SJCRH30 (cell line): ENCODE data around the gene ACOX2. TPM values are rescaled to one million over a fixed set of nuclear protein-coding genes. Genes with fewer than 3 reads are reported as not detected.

Experiments used
- DNase-seq, 2 experiments: peaks; one replicate each; pipeline ENCODE4 v3.0.0-alpha.2; 2015 to 2020
- H3K27ac ChIP-seq: fragments of 250-450 bp; sonication (Bioruptor Pico); 2 replicates; pipeline ENCODE4 v1.5.1; 2020; ENCODE audit warnings: mild to moderate bottlenecking, moderate library complexity
- H3K27me3 ChIP-seq: fragments of 250-450 bp; sonication (Bioruptor Pico); 2 replicates; pipeline ENCODE4 v1.5.1; 2020; ENCODE audit warnings: mild to moderate bottlenecking, moderate library complexity
- H3K36me3 ChIP-seq: fragments of 250-450 bp; sonication (Bioruptor Pico); 2 replicates; pipeline ENCODE4 v1.5.1; 2020; ENCODE audit warnings: mild to moderate bottlenecking, moderate library complexity
- H3K4me1 ChIP-seq: fragments of 250-450 bp; sonication (Bioruptor Pico); 2 replicates; pipeline ENCODE4 v1.5.1; 2020; ENCODE audit warnings: mild to moderate bottlenecking, moderate library complexity
- H3K4me3 ChIP-seq: fragments of 250-450 bp; sonication (Bioruptor Pico); 2 replicates; pipeline ENCODE4 v1.5.1; 2020; ENCODE audit warnings: mild to moderate bottlenecking, moderate library complexity
- H3K9me3 ChIP-seq: fragments of 250-450 bp; sonication (Bioruptor Pico); replicated peaks from 2 replicates; pipeline ENCODE4 v1.5.1; 2020; ENCODE audit warnings: mild to moderate bottlenecking, moderate library complexity
- total RNA-seq: library from RNA; depleted of rRNA; stranded (reverse); fragments of >200 nt; shearing (Covaris generic); gene quantifications from 2 replicates; pipeline ENCODE4 v1.2.3, GENCODE V29; 2014

Gene ACOX2
- total RNA-seq, 1 experiment from 2014 or later = 0.26 TPM

GRCh38 chr3:58572634-58573230 is 35.7 kb upstream of the ACOX2 start:
- Histone ChIP-seq H3K9me3 (no peaks in the 10 kb centered on the region), H3K36me3 (no peaks in the 10 kb centered on the region), H3K4me3 (no peak overlapping the region), H3K27me3 (no peaks in the 10 kb centered on the region), H3K27ac (peak overlapping the region; percentile 45; the same call in 1 of the 2 replicates), H3K4me1 (peaks cover 23% of the 10 kb centered on the region)
- DNase-seq = peak in 1 of 2 experiments; percentile 23

- Histone ChIP-seq H3K27ac (no peak overlapping the region), H3K36me3 (no peaks in the 10 kb centered on the region), H3K4me3 (no peak overlapping the region), H3K4me1 (peaks cover 23% of the 10 kb centered on the region), H3K27me3 (no peaks in the 10 kb centered on the region), H3K9me3 (no peaks in the 10 kb centered on the region)
- no peak for DNase-seq
Observed at GRCh38 chr3:58572013-58572633, 35.1 kb upstream of the ACOX2 start.

- Histone ChIP-seq H3K9me3 (no peaks in the 10 kb centered on the region), H3K27ac (no peak overlapping the region), H3K36me3 (no peaks in the 10 kb centered on the region), H3K27me3 (no peaks in the 10 kb centered on the region), H3K4me3 (no peak overlapping the region), H3K4me1 (peaks cover 22% of the 10 kb centered on the region)
- no peak for DNase-seq
Observed at GRCh38 chr3:58570851-58571250, 33.9 kb upstream of the ACOX2 start.

GRCh38 chr3:58569287-58570001 is 32.5 kb upstream of the ACOX2 start:
- Histone ChIP-seq H3K27ac (no peak overlapping the region), H3K4me1 (peaks cover 13% of the 10 kb centered on the region), H3K27me3 (no peaks in the 10 kb centered on the region), H3K9me3 (no peaks in the 10 kb centered on the region), H3K4me3 (no peak overlapping the region), H3K36me3 (no peaks in the 10 kb centered on the region)
- no peak for DNase-seq

- peak; percentile 55 to 78 for DNase-seq
- Histone ChIP-seq H3K4me3 (no peak overlapping the region), H3K4me1 (peaks cover 7% of the 10 kb centered on the region), H3K27ac (no peak overlapping the region), H3K36me3 (no peaks in the 10 kb centered on the region), H3K9me3 (no peaks in the 10 kb centered on the region), H3K27me3 (no peaks in the 10 kb centered on the region)
Observed at GRCh38 chr3:58568572-58569286, 31.7 kb upstream of the ACOX2 start.

GRCh38 chr3:58567251-58567515 is 30.2 kb upstream of the ACOX2 start:
- Histone ChIP-seq H3K9me3 (no peaks in the 10 kb centered on the region), H3K27me3 (no peaks in the 10 kb centered on the region), H3K27ac (no peak overlapping the region), H3K36me3 (no peaks in the 10 kb centered on the region), H3K4me3 (no peak overlapping the region), H3K4me1 (no peaks in the 10 kb centered on the region; the same call in 1 of the 2 replicates)
- no peak for DNase-seq

GRCh38 chr3:58566398-58567250 is 29.6 kb upstream of the ACOX2 start:
- no peaks in the 10 kb centered on the region for H3K9me3 ChIP-seq
- no peaks in the 10 kb centered on the region; the same call in 1 of the 2 replicates for H3K4me1 ChIP-seq
- no peak overlapping the region for H3K27ac ChIP-seq
- no peaks in the 10 kb centered on the region for H3K27me3 ChIP-seq
- H3K4me3 ChIP-seq = no peak overlapping the region
- H3K36me3 ChIP-seq = no peaks in the 10 kb centered on the region
- no peak for DNase-seq

GRCh38 chr3:58565621-58566397 is 28.8 kb upstream of the ACOX2 start:
- no peak for DNase-seq
- Histone ChIP-seq H3K36me3 (no peaks in the 10 kb centered on the region), H3K27me3 (no peaks in the 10 kb centered on the region), H3K4me3 (no peak overlapping the region), H3K27ac (no peak overlapping the region), H3K4me1 (peaks cover 3% of the 10 kb centered on the region), H3K9me3 (no peaks in the 10 kb centered on the region)

GRCh38 chr3:58564456-58565160 is 27.6 kb upstream of the ACOX2 start:
- no peaks in the 10 kb centered on the region for H3K9me3 ChIP-seq
- no peaks in the 10 kb centered on the region for H3K27me3 ChIP-seq
- H3K4me3 ChIP-seq = no peak overlapping the region
- H3K36me3 ChIP-seq = no peaks in the 10 kb centered on the region
- no peak overlapping the region for H3K27ac ChIP-seq
- peaks cover 3% of the 10 kb centered on the region for H3K4me1 ChIP-seq
- DNase-seq = no peak

GRCh38 chr3:58564054-58564453 is 27.1 kb upstream of the ACOX2 start:
- no peaks in the 10 kb centered on the region for H3K36me3 ChIP-seq
- DNase-seq = no peak
- H3K4me3 ChIP-seq = no peak overlapping the region
- peaks cover 3% of the 10 kb centered on the region for H3K4me1 ChIP-seq
- H3K9me3 ChIP-seq = no peaks in the 10 kb centered on the region
- H3K27ac ChIP-seq = no peak overlapping the region
- H3K27me3 ChIP-seq = no peaks in the 10 kb centered on the region

- no peak overlapping the region for H3K4me3 ChIP-seq
- no peak overlapping the region for H3K27ac ChIP-seq
- H3K36me3 ChIP-seq = no peaks in the 10 kb centered on the region
- no peak for DNase-seq
- no peaks in the 10 kb centered on the region for H3K27me3 ChIP-seq
- H3K9me3 ChIP-seq = no peaks in the 10 kb centered on the region
- H3K4me1 ChIP-seq = peaks cover 3% of the 10 kb centered on the region
Observed at GRCh38 chr3:58563386-58564035, 26.5 kb upstream of the ACOX2 start.

- H3K27ac ChIP-seq = no peak overlapping the region
Observed at GRCh38 chr3:58562498-58562897, 25.5 kb upstream of the ACOX2 start.

GRCh38 chr3:58560771-58561311 is 23.9 kb upstream of the ACOX2 start:
- no peaks in the 10 kb centered on the region for H3K9me3 ChIP-seq
- no peaks in the 10 kb centered on the region for H3K36me3 ChIP-seq
- H3K4me1 ChIP-seq = peaks cover 3% of the 10 kb centered on the region
- H3K4me3 ChIP-seq = no peak overlapping the region
- peak; percentile 77 to 85 for DNase-seq
- no peaks in the 10 kb centered on the region for H3K27me3 ChIP-seq
- H3K27ac ChIP-seq = peak overlapping the region; percentile 71

More at GRCh38 chr3:58562498-58562897, 25.5 kb upstream of the ACOX2 start:
- peaks cover 3% of the 10 kb centered on the region for H3K4me1 ChIP-seq
- no peak overlapping the region for H3K4me3 ChIP-seq
- H3K27me3 ChIP-seq = no peaks in the 10 kb centered on the region
- H3K9me3 ChIP-seq = no peaks in the 10 kb centered on the region
- no peak for DNase-seq
- H3K36me3 ChIP-seq = no peaks in the 10 kb centered on the region
